Adipose tissue (tissue), 3 donors: Measurements from ENCODE around the gene ZNF385B. TPM values are rescaled to one million over a fixed set of nuclear protein-coding genes. Genes with fewer than 3 reads are reported as not detected.
"Not testable (repeated sequence)": the region's sequence is repeated elsewhere in the genome, so short reads cannot be mapped to it uniquely, and the experiment has no call there.

ENCODE experiments used
- H3K27ac ChIP-seq: one replicate; pipeline ENCODE4 v1.5.1; 2013; ENCODE audit warnings: low read depth, low read length
- WGBS, 3 donors: extraction: QIAGEN DNeasy Blood & Tissue Kit; methylation state at CpG; one replicate each; pipeline ENCODE4 v1.1.7; 2013; 5-methylcytosine and 5-hydroxymethylcytosine counted together
- polyA plus RNA-seq, 3 donors: library from polyadenylated mRNA; stranded (reverse); fragments of 200-250 nt; gene quantifications; one replicate each; pipeline ENCODE4 v1.2.3, GENCODE V29; 2013
- donor health status: healthy with polysubstance abuse.
- donor health status: Bipolar disorder and iron deficiency.
- donor health status: healthy.

The ZNF385B gene
- polyA plus RNA-seq, 3 donors, result 0.10 to 6.2 (median 0.74) TPM

GRCh38 chr2:179671043-179671981 lies 190.1 kb downstream of the ZNF385B start:
- H3K27ac ChIP-seq, result no peak overlapping the region

DNA sequence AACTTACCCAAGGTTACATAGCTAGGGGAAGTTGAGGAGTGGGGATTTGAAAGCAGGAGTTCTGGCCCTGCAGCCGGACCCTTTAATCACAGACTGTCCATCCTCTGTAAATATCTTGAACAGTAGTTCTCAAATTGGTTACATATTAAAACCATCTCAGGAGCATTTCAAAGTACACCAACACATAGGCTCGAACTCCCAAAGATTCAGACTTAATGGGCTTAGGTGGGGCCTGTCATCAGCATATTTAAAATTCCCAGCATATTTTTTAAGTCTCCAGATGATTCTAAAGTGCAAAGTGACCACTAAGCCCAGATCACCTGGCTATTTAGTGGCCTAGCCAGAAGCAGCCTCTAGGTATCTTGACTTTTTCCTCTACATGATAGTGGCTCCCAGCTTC lies 192.2 kb downstream of the ZNF385B start:
- 63 to 85% (median 79%) methylated on average over 2 of the region's 2 CpGs for WGBS, 3 donors
- H3K27ac ChIP-seq, result no peak overlapping the region

More at GRCh38 chr2:179671043-179671981, 190.1 kb downstream of the ZNF385B start:
- WGBS, 3 donors, result 74 to 94% (median 76%) methylated on average over 6 of the region's 6 CpGs

GRCh38 chr2:179664972-179665812 lies 196.2 kb downstream of the ZNF385B start:
- 86 to 88% (median 88%) methylated on average over 12 of the region's 12 CpGs for WGBS, 3 donors
- no peak overlapping the region for H3K27ac ChIP-seq

DNA sequence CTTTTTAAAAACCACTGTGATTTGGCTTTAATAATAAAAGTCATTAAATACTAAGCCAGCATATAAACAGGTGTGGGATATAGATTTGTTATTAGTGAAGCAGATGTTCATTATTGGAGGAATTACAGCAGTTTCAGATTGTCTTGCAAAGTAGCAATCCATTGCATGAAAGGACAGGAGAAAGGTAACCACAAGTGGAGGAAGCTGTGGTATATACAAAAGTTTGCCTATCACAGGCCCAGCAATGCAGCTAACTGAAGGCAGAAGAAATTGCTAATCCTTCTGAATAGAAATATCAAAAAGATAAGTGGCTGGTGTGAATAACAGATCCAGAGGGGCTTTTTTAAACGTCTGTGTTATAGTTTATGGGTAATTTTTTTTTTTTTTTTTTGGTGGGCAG lies 199.4 kb downstream of the ZNF385B start:
- 55 to 72% (median 71%) methylated on average over 1 of the region's 1 CpG for WGBS, 3 donors
- H3K27ac ChIP-seq, result no peak overlapping the region

- WGBS, 3 donors, result 89 to 92% (median 92%) methylated on average over 6 of the region's 6 CpGs
- no peak overlapping the region for H3K27ac ChIP-seq
These were observed 204.3 kb downstream of the ZNF385B start for GRCh38 chr2:179657068-179657595.

- 37 to 51% (median 40%) methylated on average over 2 of the region's 2 CpGs for WGBS, 3 donors
- no peak overlapping the region for H3K27ac ChIP-seq
These were observed 205.8 kb downstream of the ZNF385B start for GRCh38 chr2:179655627-179656026.

- H3K27ac ChIP-seq, result no peak overlapping the region
- 69 to 88% (median 76%) methylated on average over 2 of the region's 2 CpGs for WGBS, 3 donors
These were observed 206.6 kb downstream of the ZNF385B start for GRCh38 chr2:179654806-179655205.

DNA sequence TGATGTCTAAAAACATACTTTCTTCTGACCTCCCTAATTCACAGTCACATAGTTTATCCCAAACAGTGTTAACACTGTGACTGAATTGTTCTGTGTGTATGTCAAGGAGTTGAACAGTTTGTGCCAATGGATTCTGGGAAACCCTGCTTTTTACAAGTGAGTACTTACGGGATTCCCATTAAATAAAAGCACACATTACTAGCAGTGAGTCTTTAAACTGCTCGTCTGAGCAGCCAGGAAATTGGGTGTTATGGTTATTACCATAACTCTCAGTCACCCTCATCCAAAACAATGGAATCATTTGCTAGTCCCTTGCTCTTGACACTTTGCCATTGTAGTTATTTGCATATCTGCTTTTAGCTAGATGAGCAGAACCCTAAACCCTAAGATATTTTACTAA lies 209.1 kb downstream of the ZNF385B start:
- WGBS, 3 donors, result 29 to 40% (median 29%) methylated on average over 2 of the region's 2 CpGs

GRCh38 chr2:179650420-179650819 lies 211.0 kb downstream of the ZNF385B start:
- no peak overlapping the region for H3K27ac ChIP-seq

More for the DNA sequence above, 209.1 kb downstream of the ZNF385B start:
- no peak overlapping the region for H3K27ac ChIP-seq

DNA sequence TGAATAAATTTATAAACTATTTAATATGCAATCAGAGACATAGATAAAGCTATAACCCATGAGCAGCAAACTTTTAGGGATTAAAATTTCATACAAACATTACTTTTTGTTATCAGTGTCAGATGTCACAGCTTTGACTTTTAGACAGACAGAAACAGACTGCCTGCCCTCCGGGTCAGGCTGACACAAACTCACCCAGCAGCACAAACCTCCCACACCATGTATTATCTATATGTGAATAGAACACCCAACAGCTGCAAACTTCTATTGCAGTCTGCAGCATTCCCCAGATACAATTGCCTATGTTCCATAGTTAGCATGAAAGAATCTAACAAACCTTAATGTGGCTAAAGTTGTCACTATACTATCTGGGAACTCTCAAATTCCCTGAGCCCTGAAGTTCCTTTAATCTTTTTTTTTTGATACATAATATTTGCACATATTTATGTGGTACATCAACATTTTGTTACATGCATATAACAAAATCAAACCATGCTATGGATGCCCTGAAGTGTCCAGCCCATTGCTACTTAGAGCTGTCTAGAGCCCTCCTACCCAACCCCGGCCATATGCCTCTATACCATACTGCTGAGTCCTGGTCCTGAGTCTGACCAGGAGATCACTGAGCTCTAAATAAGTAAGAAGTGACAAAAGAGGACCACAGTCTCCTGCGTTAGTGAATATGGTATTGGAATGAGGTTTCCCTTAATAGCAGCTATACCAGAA lies 214.4 kb downstream of the ZNF385B start:
- WGBS, 3 donors, result 65 to 85% (median 81%) methylated on average over 3 of the region's 3 CpGs
- H3K27ac ChIP-seq, result no peak overlapping the region

GRCh38 chr2:179646173-179646769 lies 215.1 kb downstream of the ZNF385B start:
- no peak overlapping the region for H3K27ac ChIP-seq
- 83 to 91% (median 86%) methylated on average over 9 of the region's 9 CpGs for WGBS, 3 donors

DNA sequence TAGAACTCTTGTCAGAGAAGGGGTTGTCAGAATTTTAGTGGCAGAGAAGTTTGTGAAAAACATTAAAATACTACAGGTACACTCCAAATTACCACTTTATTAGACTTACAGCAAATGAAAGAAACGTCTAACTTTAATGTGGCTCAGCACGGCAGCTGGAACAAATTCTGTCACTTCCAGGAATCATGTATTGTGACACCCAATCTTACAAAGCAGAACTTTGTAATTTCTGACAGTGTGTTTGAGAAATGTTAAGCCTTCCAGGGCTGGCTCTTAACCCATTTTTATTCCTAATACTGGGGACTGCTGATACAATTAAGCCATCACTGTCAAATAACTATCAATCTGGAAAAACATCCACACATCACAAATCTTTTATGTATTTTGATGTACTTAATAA lies 216.4 kb downstream of the ZNF385B start:
- H3K27ac ChIP-seq, result no peak overlapping the region
- 78 to 87% (median 82%) methylated on average over 2 of the region's 2 CpGs for WGBS, 3 donors

GRCh38 chr2:179642462-179642861 lies 218.9 kb downstream of the ZNF385B start:
- no peak overlapping the region for H3K27ac ChIP-seq
- WGBS, 3 donors, result 85 to 93% (median 91%) methylated on average over 2 of the region's 2 CpGs

DNA sequence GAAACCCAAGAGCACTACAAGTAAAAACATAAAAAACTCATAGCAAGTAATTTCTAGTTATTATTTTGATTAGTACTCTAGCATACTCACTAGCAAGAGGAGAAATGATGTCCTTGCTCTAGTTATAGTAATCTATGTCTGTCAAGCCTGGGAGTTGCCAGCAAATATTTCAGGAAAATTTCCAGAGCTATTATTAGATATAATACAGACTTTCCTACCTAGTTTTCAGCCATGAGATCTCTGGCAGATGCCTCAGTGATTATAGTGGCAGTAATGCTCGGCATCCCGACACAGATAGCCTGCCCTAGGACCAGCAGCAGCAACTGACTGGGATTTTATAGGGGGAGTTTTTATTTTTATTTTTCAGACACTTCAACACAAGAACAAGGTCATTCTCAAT lies 224.4 kb downstream of the ZNF385B start:
- 30 to 64% (median 57%) methylated on average over 2 of the region's 2 CpGs for WGBS, 3 donors
- no peak overlapping the region for H3K27ac ChIP-seq

DNA sequence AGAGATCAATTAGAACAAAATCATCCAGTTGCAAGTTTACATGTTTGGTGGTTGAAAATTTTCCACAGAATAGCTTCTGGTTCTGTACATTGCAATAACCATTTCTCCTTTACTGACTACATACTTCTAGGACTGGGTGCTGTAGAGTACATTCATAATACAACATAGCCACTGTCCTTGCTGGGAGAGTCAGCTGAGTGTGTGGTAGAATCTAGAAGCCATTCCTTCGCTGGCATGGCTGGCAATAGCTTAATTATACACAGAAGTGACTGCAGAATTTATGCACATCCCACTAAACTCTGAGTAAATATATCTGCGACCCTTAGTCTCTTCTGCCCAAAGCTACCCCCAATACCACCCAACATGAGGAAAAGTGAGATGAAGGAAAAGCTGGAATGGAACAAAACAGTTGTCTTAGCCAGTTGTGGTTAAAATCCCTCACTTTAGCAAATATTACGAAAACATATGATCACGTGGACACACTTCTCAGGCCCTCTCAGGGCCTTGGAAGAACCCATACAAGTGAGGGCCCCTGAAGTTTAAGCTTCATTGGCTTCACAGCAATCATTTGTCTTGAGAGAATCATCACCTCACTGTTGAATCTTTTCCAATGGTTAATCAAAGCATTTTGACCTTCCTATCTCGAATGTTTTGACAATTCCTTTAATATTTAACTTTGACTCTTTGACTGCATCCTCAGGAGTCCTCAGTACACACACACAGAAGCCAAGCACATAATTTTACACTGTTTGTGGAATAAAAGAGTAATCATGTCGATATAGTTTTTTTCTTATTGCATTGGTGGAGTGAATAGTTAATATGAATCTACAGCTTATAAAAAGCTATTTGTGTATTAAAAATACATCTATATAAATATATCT lies 225.1 kb downstream of the ZNF385B start:
- 56 to 80% (median 74%) methylated on average over 6 of the region's 6 CpGs for WGBS, 3 donors
- no peak overlapping the region for H3K27ac ChIP-seq

GRCh38 chr2:179631769-179632385 lies 229.5 kb downstream of the ZNF385B start:
- H3K27ac ChIP-seq, result not testable (repeated sequence)
- 59 to 85% (median 62%) methylated on average over 2 of the region's 2 CpGs for WGBS, 3 donors

DNA sequence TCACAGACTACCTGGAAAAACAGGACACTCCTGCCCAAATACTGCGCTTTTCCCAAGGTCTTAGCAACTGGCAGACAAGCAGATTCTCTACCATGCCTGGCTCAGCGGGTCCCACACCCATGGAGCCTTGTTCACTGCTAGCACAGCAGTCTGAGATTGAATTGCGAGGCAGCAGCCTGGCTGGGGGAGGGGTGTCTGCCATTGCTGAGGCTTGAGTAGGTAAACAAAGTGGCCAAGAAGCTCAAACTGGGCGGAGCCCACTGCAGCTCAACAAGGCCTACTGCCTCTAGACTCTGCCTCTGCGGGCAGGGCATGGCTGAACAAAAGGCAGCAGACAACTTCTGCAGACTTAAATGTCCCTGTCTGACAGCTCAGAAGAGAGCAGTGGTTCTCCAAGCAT lies 231.6 kb downstream of the ZNF385B start:
- H3K27ac ChIP-seq, result not testable (repeated sequence)
- WGBS, 3 donors, result 83 to 88% (median 86%) methylated on average over 5 of the region's 5 CpGs
